ENCODE data around the gene DAGLA.

DAGLA gene

GRCh38 chr11:61679296-61679695 is 895 bp upstream of the DAGLA start:
- H3K9me2 ChIP-seq (ENCODE audit: low read depth, low read length) = no peaks in the 10 kb centered on the region
- no peaks in the 10 kb centered on the region for H3K9me3 ChIP-seq (ENCODE audit: low read length)
- no peaks in the 10 kb centered on the region for H3K4me1 ChIP-seq (ENCODE audit: insufficient read depth, low read length, severe bottlenecking)
- H2AFZ ChIP-seq (ENCODE audit: low read length) = no peak overlapping the region
- H3K27ac ChIP-seq (ENCODE audit: low read depth, low read length, poor library complexity, severe bottlenecking) = no peak overlapping the region
- H3K9ac ChIP-seq (ENCODE audit: low read length) = no peak overlapping the region
- H3K79me2 ChIP-seq (ENCODE audit: insufficient read depth, low read length) = no peaks in the 10 kb centered on the region
- no peaks in the 10 kb centered on the region for H3K27me3 ChIP-seq (ENCODE audit: insufficient read depth, low read length)
- TF ChIP-seq EZH2 (IDR thresholded peaks at IDR 0.05; ENCODE audit: borderline replicate concordance, low read length) (no peak), CTCF (IDR thresholded peaks at IDR 0.05; ENCODE audit: low read length) (no peak)
- no peak overlapping the region for H3K4me2 ChIP-seq (ENCODE audit: low read length)
- H4K20me1 ChIP-seq (ENCODE audit: insufficient read depth, low read length) = no peaks in the 10 kb centered on the region
- H3F3A ChIP-seq (ENCODE audit: insufficient read depth, low read length) = no peaks in the 10 kb centered on the region
- no peaks in the 10 kb centered on the region for H3K36me3 ChIP-seq (ENCODE audit: insufficient read depth, low read length)
- no peak overlapping the region for H3K4me3 ChIP-seq (ENCODE audit: low read depth, low read length, poor library complexity, severe bottlenecking)

- Histone ChIP-seq H3K9me3 (ENCODE audit: low read length) (no peaks in the 10 kb centered on the region), H3K27ac (ENCODE audit: low read depth, low read length, poor library complexity, severe bottlenecking) (no peak overlapping the region)
- no peak for TF ChIP-seq EZH2 (IDR thresholded peaks at IDR 0.05; ENCODE audit: borderline replicate concordance, low read length)
Observed at GRCh38 chr11:61680622-61681221, 531 bp downstream of the DAGLA start.

GRCh38 chr11:61682093-61682732 is 2.0 kb downstream of the DAGLA start:
- no peaks in the 10 kb centered on the region for H3K9me2 ChIP-seq (ENCODE audit: low read depth, low read length)
- TF ChIP-seq CTCF (IDR thresholded peaks at IDR 0.05; ENCODE audit: low read length) (no peak), EZH2 (IDR thresholded peaks at IDR 0.05; ENCODE audit: borderline replicate concordance, low read length) (no peak)
- H3K9ac ChIP-seq (ENCODE audit: low read length) = no peak overlapping the region
- H3K27ac ChIP-seq (ENCODE audit: low read depth, low read length, poor library complexity, severe bottlenecking) = no peak overlapping the region
- H3K9me3 ChIP-seq (ENCODE audit: low read length) = no peaks in the 10 kb centered on the region
- no peak overlapping the region for H2AFZ ChIP-seq (ENCODE audit: low read length)
- H3K4me3 ChIP-seq (ENCODE audit: low read depth, low read length, poor library complexity, severe bottlenecking) = no peak overlapping the region
- no peaks in the 10 kb centered on the region for H3K36me3 ChIP-seq (ENCODE audit: insufficient read depth, low read length)
- H3F3A ChIP-seq (ENCODE audit: insufficient read depth, low read length) = no peaks in the 10 kb centered on the region
- no peaks in the 10 kb centered on the region for H3K27me3 ChIP-seq (ENCODE audit: insufficient read depth, low read length)
- no peaks in the 10 kb centered on the region for H3K79me2 ChIP-seq (ENCODE audit: insufficient read depth, low read length)
- no peak overlapping the region for H3K4me2 ChIP-seq (ENCODE audit: low read length)
- no peaks in the 10 kb centered on the region for H3K4me1 ChIP-seq (ENCODE audit: insufficient read depth, low read length, severe bottlenecking)
- no peaks in the 10 kb centered on the region for H4K20me1 ChIP-seq (ENCODE audit: insufficient read depth, low read length)

More at GRCh38 chr11:61680622-61681221, 531 bp downstream of the DAGLA start:
- H3K9ac ChIP-seq (ENCODE audit: low read length) = no peak overlapping the region
- no peaks in the 10 kb centered on the region for H3K9me2 ChIP-seq (ENCODE audit: low read depth, low read length)
- H4K20me1 ChIP-seq (ENCODE audit: insufficient read depth, low read length) = no peaks in the 10 kb centered on the region
- no peaks in the 10 kb centered on the region for H3F3A ChIP-seq (ENCODE audit: insufficient read depth, low read length)
- no peaks in the 10 kb centered on the region for H3K27me3 ChIP-seq (ENCODE audit: insufficient read depth, low read length)
- H3K4me2 ChIP-seq (ENCODE audit: low read length) = no peak overlapping the region
- no peak overlapping the region for H3K4me3 ChIP-seq (ENCODE audit: low read depth, low read length, poor library complexity, severe bottlenecking)
- no peaks in the 10 kb centered on the region for H3K36me3 ChIP-seq (ENCODE audit: insufficient read depth, low read length)
- H2AFZ ChIP-seq (ENCODE audit: low read length) = no peak overlapping the region
- no peaks in the 10 kb centered on the region for H3K79me2 ChIP-seq (ENCODE audit: insufficient read depth, low read length)
- no peaks in the 10 kb centered on the region for H3K4me1 ChIP-seq (ENCODE audit: insufficient read depth, low read length, severe bottlenecking)

All from OCI-LY1 (cell line).